Activated CD8-positive, alpha-beta memory T cell treated with anti-CD3 and anti-CD28 coated beads for 48 hours (primary cell): Measurements from ENCODE around the gene ADAMTS17.
A peak's percentile ranks its signal among the peaks of the same experiment; 100 is the strongest.

Experiments
- DNase-seq, 3 experiments: peaks; one replicate each; pipeline ENCODE4 v3.0.0-alpha.2; 2020; ENCODE audit warnings: low read depth in 2 of 3, low spot score in 2 of 3

Gene ADAMTS17

DNA sequence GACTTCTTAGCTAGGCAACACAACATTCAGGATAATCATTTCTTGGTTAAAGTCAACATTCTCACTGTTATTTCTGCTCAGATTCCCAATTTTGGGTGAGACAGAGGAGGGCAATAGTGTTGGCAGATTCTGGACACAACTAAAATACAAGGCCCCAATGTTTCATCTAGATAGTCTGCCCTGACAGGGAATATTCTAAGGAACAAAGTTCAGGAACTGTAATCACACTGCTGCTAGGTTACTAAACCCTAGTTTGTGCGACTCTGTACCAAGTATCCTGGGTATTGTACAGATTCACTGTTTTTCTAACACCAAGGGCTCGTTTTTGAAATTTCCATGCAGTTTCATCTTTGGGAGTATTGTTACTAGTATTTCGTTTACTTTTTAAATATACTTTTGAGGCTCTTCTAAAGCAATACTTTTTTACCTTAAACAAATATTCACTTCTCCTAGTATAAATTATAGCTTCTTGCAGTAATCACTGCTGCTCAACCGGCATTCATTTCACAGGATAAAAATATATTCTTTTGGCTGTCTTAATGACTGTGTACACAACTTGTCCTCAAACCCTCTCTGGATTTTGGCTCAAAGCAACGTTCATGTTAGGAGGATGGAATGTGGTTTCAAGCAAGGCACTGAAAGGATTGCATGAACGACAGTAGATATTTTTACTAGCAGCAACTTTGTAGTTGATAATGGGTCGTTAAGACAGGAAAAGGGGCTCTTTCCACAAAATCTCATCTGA is 167.4 kb downstream of the ADAMTS17 start:
- no peak for DNase-seq

DNA sequence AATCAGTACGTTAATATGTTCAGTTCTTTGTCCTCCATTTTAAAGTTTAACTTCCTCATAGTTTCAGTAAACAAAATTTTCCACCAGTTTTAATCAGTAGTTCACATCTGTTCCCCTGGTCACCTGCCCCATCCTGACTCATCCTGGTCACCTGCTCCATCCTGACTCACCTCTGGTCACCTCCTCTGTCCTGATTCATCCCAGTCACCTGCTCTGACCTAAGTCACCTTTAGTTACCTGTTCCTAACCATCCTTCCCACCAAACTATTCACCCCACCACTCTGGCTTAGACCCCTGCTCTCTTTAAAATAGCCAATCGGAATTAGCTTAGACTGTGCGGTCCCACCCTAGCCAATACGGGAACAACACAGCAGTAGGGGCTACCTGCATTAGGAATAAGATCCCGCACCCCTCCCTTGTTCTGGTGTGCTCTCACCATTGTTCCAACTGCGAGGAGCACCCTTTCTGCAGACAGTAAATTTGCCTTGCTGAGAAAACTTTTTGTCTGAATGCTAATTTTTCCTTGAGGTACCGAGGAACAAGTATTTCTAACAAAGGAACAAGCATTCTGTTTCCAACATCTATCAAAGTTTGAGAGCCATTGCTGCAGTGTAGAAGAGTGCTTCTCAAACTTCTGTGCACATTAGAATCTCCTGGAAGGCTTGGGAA is 169.3 kb downstream of the ADAMTS17 start:
- no peak for DNase-seq

DNA sequence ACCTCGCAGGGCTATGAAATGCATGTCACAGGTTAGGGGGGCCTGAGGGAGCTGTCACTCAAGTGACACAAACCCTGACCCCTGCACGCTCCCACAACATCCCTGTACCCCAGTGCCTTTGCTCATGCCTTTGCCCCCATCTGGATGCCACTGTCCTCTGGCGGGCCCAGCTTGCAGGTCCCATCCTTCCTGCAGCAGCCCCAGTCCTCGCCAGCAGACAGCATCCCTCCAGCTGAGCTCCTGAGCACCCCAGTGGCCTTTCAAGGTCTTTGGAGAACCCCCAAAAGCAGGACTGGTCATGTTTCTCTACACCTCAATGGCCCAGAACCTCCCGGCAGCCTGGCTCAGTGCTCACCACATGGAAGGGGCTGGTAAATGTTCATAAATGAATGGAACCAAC is 170.4 kb downstream of the ADAMTS17 start:
- DNase-seq, result no peak

DNA sequence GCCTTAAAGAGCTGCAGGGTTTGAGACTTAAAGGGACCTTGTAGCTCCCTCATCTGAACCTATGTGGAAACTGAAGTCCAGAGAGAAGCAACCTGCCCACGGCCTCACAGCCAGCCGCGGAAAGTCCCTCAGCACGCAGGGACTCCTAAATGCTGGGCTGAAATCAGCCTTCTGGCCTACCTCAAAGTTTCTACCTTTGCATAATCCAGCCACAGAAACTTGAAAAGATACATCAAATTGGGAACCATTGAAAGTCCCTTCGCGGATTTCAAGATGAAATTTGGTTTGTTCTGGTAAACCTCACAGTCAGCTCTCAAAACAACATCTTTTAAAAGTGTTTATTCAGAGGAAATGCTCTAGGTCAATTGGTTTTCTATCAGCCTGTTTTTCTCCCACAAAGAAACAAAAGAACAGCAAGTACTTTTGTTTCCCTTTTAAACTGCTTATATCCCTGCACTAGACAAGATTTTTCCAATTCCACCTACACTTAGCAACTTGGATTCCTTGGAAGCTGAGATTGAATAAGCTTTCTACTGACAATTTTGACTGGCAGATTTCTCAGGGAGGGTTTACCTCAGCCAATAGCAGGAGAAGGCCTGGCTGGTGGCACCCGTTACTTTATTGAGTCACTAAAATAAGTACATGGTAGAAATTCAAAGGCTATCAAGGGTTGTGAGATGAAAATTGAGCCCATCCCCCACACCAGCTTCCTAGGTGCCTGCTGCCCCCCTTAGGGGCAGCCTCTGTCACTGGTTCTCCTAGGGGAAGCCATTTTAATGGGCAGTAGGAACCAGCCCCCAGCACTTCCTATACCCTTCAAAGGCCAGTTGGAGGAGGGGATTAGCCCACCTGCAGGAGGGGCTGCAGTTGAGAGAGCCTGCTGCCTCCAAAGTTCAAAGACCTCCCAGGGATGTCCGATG is 171.2 kb downstream of the ADAMTS17 start:
- DNase-seq, result peak in 2 of 3 experiments; percentile 7 to 36

DNA sequence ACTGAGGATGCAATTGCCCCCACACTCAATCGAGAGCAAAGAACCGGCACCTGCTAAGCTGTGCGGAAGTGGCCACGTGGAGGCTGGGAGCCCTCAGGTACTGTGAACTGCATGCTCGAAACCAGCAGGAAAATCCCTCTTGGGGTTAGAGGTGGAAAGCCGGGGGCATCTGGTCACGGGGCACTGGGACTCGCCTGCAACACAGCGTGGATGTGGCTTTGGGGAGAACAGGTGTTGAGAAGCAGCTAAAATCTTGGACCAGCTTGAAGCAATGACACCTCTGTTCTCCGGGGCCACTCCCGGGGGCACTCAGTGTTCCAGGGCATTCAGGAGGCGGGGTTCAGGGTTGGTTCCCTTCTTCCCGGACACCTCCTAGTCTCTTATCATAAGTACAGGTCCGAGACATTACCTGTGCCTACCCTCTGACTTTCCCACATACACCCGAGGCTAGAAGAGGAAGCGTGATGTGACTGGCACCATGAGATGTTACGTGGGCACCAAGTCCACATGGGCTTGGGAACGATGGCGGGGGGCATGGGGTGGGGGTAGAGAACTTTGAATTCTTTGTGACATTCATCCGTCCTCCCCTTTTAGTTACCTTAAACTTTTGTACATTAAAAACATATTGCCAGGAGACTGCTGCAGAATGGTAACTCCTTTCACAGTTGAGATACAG is 172.0 kb downstream of the ADAMTS17 start:
- no peak for DNase-seq

DNA sequence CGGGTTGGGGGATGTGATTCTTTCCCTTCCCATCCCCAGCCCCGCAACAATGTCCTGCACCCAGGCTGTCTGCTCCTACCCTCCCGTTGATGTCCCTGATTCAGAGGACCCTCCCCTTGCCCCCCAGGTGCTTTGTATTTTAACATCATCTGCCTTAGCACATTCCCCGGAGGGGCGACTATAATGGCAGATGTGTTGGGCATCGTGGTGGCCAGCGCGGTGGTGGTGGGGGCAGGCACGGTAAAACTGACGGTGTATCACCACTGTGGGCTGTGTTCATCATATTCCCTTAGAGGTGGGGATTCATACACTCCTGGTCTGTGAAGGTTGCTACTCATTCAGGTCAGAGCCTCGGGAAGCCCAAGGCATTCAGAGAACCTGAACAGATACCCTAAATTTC is 173.0 kb downstream of the ADAMTS17 start:
- DNase-seq, result no peak

DNA sequence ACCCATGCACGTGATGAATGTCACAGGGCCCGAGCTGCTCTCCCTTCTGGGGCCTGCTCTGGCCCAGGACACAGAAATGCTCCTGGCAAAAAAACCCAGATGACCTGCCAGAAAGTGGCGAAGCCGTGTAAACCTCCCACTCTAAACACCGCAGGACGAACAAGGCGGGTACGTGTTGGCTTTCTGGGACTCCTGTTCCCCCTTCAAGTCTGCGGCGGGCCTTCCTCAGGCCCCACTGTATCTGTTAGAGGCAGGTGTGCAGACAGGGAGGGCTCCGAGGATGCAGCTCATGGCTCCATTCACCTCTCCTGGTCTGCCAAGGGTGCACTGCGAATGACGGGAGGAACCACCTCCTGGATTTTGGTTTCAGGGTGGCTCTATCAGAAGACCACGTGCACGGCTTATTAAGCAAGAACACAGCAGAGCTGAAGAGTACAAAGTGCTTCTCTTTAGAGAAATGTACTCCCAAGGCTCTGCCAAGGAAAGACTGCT is 173.8 kb downstream of the ADAMTS17 start:
- DNase-seq, result no peak

DNA sequence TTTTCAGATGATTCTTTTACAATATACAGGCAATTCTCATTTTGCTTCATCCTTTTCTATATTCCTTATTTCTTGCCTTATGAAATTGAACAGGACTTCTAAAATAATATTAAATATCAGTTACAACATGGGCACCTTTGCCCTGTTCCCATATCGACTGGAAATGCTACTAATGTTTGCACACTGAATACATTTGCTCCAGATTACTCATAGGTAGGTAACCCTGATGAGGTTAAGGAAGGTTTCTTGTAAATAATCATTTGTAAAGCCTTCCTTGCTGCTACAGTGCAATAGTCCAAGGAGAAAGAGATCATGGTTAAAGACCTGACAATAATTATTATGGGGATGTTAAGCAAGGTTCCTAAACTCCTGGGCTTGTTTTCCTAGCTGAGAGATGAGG is 175.5 kb downstream of the ADAMTS17 start:
- no peak for DNase-seq

DNA sequence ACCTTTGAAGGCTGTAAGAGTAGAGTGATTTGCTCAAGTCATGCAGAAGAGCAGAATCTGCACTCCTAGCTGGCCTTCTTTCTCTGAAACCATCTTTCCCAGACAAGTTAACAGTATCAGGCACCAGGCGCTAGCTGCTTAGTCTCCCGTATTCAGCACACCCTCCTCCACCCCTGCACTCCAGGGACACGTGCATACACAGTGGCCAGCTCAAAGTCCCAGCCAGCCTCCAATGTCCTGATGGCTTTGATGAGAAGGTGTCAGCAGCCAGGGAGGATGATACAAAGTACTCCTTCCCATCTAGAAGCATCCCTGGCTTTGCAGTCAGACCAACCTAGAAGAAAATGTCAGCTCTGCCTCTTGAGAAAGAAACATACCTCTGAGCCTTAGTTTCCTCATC is 177.8 kb downstream of the ADAMTS17 start:
- DNase-seq, result no peak

DNA sequence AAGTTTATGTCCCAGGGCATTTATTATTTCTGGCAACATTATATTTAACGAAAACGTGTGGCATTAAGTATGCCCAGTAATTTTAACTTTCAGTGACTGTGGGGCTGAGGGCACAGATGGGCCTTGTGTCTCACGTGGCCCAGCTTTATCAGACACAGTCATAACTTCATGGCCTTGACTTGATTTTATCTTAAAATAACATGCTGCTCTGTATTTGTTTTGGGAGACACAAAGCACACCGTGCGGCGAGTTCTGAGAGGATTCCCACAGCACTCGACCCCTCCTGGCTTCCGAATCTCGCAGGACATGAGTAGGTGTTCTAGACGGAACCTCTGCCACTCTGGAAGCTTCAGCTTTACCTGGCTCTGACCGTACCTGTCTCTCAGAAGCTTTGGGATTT is 180.8 kb downstream of the ADAMTS17 start:
- no peak for DNase-seq

DNA sequence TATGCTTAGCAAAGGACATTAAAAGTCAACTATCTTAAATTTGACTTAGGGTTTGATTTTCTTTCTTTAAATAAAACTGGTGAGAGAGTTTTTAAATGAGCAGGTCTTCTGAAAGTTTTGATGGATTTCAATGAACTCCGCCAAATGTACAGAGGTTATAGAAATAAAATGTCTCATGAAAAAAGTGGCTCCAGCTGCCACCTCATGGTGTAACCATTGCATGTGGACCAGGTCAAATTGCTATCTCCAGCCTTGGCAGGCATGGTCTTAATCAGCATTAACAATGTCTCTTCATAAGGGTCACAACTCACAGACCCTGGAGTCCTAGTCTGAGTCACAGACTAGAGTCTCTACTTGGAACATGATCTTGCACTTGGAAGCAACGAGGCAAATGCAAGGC is 182.3 kb downstream of the ADAMTS17 start:
- no peak for DNase-seq

DNA sequence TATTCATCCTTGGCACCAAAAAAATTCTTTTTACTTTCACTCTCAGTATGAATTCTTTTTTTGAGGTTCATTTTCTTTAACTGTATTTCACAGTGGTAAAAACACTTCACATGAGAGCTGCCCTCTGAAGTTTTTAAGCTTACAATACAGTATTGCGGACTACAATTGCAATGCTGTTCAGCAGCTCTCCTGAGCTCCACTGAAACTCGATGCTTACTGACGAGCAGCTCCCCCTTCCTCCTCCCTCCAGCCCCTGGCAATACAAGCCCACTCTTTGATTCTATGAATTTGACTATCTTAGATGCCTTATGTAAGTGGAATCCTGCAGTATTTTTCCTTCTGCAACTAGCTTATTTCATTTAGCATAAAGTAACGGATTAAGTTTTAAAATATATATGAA is 183.4 kb downstream of the ADAMTS17 start:
- no peak for DNase-seq

DNA sequence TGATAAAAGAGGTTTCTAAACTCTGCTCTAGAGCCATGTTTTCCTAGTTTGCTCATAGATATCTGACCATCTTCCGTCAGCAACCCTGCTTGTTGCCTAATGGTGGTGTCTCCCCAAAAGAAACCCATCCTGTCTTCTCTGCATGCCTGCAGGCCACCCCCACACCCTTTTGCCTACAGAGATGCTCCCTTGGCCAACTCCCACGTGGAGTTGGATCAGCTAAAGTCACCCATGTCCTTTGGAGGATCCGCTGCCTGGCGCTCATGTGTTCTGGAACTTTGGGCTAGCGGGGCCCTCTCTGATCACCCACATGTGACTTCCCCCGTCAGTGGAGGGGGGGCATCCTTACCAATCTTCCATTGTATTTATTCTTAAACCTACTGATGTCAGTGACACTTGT is 185.6 kb downstream of the ADAMTS17 start:
- DNase-seq, result no peak

DNA sequence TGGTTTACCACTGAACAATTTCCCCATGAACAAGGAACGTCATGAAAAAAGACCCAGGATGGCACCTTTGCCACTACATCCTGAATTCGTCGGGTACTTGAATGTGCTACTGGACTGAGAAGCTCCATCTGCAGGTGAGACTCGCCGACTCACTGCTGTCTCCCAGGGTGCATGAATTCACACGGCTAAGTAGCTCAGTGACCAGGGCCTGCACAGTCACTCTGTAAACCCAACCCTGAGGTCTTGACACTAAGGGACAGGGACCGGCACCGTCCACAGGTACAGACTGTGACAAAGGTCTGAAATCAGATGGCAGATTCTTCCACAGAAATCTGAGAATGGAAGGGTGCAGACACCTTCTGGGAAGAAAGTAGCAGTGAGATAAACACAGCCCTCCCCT is 187.4 kb downstream of the ADAMTS17 start:
- DNase-seq, result no peak

DNA sequence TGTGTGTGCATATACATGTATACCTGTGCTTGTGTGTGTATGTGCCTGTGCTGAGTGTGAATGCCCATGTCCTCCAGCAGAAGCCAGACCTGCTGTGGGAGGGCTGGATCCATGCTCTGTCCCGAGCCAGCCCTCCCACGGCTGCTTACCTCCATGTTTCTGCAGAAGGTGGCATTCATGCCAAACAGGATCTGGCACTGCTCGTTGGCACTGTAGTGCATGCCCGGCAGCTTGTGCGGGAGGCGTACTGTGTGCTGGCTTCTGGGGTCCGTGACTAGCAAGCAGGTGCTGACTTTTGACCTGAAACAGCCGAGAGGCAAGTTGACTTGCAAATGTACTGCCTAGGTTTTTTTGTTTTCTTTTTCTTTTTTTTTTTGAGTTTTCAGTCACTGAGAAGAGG is 189.3 kb downstream of the ADAMTS17 start:
- DNase-seq, result no peak

DNA sequence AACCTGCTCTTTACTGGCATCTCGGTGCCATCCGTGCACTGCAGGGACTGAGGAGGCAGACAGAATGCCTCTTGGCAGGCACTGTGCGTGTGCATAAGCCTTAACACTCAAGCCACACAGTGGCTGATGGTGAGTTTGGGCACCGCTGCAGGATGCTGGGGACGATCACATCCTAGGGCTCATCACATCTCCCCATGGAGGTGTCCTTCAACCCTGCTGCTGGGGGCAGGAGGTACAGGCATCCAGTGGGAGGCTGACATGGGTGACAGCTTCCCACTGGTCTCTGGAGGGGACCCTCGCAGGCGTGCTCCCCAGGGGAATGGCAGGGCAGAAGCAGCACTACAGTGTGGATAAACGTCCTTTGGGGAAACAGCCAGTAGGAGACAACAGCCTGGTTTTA is 190.9 kb downstream of the ADAMTS17 start:
- no peak for DNase-seq

DNA sequence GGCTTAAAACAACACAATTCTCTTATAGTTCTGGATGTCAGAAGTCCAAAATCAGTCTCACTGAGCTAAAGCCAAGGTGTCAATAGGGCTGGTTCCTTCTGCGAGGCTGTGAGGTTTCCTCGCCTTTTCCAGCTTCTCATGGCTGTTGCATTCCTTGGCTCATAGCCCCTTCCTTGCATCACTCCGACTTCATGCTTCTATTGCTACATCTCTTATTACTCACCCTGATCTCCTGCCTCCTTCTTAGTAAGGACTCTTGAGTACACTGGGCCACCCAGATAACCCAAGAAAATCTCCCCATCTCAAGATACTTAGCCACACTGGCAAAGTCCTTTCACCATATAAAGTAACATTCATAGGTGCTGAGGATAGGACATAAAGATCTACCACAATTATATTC is 193.9 kb downstream of the ADAMTS17 start:
- no peak for DNase-seq

DNA sequence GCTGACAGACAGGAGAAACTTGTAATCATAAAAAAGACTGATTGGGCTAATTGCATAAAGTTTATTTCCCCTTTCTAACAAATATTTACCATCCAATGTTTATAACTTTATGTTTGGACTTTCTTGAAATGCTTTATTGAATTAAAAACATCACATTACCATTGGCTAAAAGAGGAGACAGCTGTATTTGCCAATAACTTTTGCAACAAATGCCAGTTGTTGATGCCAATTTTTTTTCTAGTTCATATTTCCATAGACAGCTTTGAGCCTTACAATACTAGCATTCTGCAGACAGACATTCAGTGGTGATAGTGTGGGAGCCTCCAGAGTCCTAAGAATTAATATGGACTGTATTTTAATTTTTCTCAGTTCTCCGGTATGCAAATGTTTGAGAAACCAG is 198.4 kb downstream of the ADAMTS17 start:
- DNase-seq, result no peak

DNA sequence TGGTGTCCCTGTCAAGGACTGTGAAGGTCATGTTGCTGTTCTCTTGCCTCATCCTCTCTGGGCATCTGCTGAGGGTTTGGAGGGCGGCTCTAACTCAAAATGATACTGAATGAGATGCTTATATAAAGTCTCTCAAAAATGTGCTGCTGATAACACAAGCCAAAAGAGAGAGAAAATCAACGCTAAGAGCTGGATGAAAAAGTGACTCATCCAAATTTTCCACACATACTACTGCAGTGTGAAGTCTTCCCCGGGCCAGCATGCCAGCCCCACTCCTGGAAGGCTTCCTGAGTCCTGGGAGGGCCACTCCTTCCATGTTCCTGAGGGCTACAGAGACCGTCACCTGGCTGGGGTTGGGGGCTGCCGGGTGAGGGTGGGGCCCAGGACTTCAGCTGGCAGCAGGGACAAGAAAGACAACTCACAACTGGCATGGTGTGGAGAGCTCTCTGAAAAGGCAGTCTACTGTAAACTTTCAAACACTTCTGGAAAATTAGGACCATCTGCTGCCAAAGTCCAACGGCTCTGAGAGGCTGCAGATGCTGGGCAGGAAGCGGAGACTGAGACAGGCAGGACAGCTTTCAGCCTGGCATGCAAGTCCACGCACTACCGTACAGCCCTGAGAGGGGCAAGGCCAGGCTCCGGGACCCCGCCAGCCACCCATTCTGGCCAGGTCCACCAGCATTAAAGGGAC is 200.3 kb downstream of the ADAMTS17 start:
- no peak for DNase-seq

DNA sequence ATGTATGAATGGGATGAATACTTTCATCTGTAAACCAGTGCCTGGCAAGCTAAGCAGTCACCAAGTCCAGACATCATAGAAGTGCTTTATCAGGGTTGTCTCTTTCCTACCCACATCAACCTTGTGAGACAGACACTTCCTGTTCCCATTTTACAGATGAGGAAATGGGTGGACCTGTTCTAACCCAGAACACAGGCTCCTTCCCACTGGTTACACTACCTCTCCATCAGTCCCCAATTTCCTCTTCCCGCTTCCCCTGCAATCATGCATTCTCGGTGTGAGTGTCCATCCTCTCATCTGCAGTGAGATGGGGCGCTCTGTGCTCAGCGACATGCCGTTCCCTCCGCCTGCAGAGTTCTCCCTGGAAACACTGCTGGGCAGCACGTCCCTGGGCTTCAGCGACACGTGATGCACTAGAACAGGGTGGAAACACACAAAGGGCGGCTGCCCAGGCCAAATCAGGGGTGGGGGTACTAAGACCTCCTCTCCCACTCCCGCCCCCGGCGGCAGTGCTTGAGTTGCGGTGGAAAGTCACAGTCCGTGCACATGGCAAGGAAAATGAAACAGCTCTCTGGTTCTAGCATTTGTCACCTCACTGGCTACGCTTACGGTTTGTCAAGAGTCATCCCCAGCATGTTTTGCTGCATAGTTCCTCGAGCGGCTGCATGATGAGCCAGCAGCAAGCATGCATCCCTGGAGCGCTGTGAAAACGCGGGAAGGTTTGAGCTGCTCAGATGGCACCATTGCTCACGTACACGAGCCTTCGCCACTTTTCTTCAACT is 201.1 kb downstream of the ADAMTS17 start:
- no peak for DNase-seq
